ENCODE results near the gene DLAT. TPM values are rescaled to one million over a fixed set of nuclear protein-coding genes. Genes with fewer than 3 reads are reported as not detected.

The DLAT gene
- total RNA-seq (2022; extraction: Qiagen RNA extraction; ENCODE audit: low read depth): 22.0 to 37.2 TPM (median 29.2 TPM) in 5 replicates

DNA sequence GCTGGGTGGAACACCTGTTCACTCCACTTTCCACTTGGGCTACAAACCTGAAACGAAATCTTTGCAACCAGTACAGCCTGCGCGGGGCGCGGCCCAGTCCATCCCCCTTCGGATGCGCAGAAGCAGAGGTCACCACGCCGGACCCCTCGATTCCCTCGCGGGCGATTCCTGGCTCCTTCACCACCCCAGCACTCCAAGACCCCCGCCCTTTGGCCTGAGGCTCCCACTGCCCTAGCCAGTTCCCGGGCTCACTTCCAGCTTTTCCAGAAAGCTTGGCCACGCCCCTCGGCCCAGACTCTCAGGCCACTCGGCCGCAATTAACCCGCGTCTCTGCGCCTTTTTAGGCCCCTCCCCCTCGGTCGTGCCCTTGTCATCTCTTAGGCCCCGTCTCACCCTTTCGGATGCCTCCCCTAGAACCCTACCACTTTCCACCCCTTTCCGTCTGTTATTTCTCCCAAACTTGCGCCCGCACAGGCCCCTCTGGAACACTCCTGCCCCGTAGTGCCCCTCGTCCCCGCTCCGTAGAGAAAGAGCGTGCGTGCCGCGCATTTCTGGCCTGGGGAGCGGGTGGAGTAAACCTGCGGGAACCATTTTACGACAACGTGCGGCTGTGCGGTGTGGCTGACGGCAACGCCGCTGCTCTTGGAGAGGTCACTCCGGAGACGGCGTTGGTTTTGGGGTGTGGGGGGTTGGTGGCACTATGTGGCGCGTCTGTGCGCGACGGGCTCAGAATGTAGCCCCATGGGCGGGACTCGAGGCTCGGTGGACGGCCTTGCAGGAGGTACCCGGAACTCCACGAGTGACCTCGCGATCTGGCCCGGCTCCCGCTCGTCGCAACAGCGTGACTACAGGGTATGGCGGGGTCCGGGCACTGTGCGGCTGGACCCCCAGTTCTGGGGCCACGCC lies at the start of gene DLAT:
Gene DLAT, plus strand, starts transcription at position 636 of the 906 bp plus-strand sequence. Its CDS starts 65 bp downstream, at position 701.

GRCh38 chr11:112073941-112074811 lies 49.0 kb downstream of the DLAT start, which contains the start of the genes NKAPD1 and PIH1D2:
Gene NKAPD1, plus strand, starts transcription at chr11:112074299. Its CDS starts 1,276 bp downstream, at chr11:112075575.
Gene PIH1D2, minus strand, starts transcription at chr11:112074017. Its CDS starts 843 bp downstream, at chr11:112073174.

DNA sequence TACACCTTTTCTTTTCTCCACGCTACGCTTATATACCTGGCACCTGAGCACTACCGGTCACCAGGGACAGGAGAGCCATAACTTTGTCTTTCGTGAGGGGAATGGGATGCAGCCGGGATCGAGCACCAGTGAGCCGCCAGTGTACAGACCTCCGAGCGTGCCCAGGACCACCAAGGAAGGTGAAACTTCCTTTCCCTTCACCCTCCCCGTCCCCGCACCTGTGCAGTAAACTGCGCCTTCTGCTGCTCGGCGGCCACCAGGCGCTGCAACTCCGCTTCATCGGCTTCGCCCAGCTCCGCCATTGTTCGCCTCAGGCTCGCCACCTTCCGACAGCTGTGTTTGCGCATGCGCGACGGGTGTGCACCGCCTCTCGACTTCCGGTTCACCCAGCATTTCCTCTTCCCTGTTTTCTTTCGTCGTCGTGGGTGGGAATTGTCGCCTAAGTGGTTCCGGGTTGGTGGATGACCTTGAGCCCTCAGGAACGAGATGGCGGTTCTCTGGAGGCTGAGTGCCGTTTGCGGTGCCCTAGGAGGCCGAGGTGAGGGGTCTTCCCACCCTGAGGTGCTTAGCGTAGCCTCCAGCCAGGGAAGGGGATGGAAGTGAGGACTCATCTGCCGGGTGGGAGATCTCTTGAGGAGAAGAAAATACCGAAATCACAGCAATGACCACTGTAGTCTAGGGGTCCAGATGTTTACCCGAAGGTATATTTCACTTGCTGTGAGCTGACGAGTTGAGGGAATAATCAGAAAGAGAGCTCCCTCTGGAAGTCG lies 61.4 kb downstream of the DLAT start, which contains the start of the genes SDHD and TIMM8B:
Gene SDHD, plus strand, starts transcription at position 452 of the 770 bp plus-strand sequence. Its CDS starts 35 bp downstream, at position 487.
Gene TIMM8B, minus strand, starts transcription at position 335 of the 770 bp plus-strand sequence. Its CDS starts 33 bp downstream, at position 302.

Other genes with a start within 250 kb of the DLAT start
- gene ALG9, start 153.8 kb upstream of the DLAT start, total RNA-seq (2022; extraction: Qiagen RNA extraction; ENCODE audit: low read depth): 16.9 to 20.2 TPM (median 18.8 TPM) in 5 replicates
- gene FDXACB1, start 146.2 kb upstream of the DLAT start, total RNA-seq (2022; extraction: Qiagen RNA extraction; ENCODE audit: low read depth): 1.4 to 2.3 TPM (median 1.6 TPM) in 5 replicates
- gene CFAP68, start 145.9 kb upstream of the DLAT start, total RNA-seq (2022; extraction: Qiagen RNA extraction; ENCODE audit: low read depth): 30.8 to 38.7 TPM (median 32.5 TPM) in 5 replicates
- gene CRYAB, start 113.6 kb upstream of the DLAT start, total RNA-seq (2022; extraction: Qiagen RNA extraction; ENCODE audit: low read depth): 6.4 to 15.9 TPM (median 9.5 TPM) in 5 replicates
- gene HSPB2, start 112.7 kb upstream of the DLAT start, total RNA-seq (2022; extraction: Qiagen RNA extraction; ENCODE audit: low read depth): not detected in 5 replicates
- not detected in 5 replicates for gene C11orf52, start 106.5 kb upstream of the DLAT start, total RNA-seq (2022; extraction: Qiagen RNA extraction; ENCODE audit: low read depth)
- 4.5 to 10.0 TPM (median 7.8 TPM) in 5 replicates for gene DIXDC1, start 88.1 kb upstream of the DLAT start, total RNA-seq (2022; extraction: Qiagen RNA extraction; ENCODE audit: low read depth)
- gene PIH1D2, start 48.6 kb downstream of the DLAT start, total RNA-seq (2022; extraction: Qiagen RNA extraction; ENCODE audit: low read depth): 0.65 to 1.8 TPM (median 1.2 TPM) in 5 replicates
- gene NKAPD1, start 48.9 kb downstream of the DLAT start, total RNA-seq (2022; extraction: Qiagen RNA extraction; ENCODE audit: low read depth): 14.8 to 26.3 TPM (median 15.3 TPM) in 5 replicates
- gene TIMM8B, start 61.3 kb downstream of the DLAT start, total RNA-seq (2022; extraction: Qiagen RNA extraction; ENCODE audit: low read depth): 66.5 to 77.3 TPM (median 71.1 TPM) in 5 replicates
- gene SDHD, start 61.5 kb downstream of the DLAT start, total RNA-seq (2022; extraction: Qiagen RNA extraction; ENCODE audit: low read depth): 65.2 to 71.1 TPM (median 66.1 TPM) in 5 replicates
- 74.9 to 108 TPM (median 92.3 TPM) in 5 replicates for gene IL18, start 138.7 kb downstream of the DLAT start, total RNA-seq (2022; extraction: Qiagen RNA extraction; ENCODE audit: low read depth)
- gene TEX12, start 142.0 kb downstream of the DLAT start, total RNA-seq (2022; extraction: Qiagen RNA extraction; ENCODE audit: low read depth): not detected in 5 replicates
- 0.49 to 1.9 TPM (median 1.6 TPM) in 5 replicates for gene BCO2, start 150.1 kb downstream of the DLAT start, total RNA-seq (2022; extraction: Qiagen RNA extraction; ENCODE audit: low read depth)
- 23.8 to 38.7 TPM (median 28.5 TPM) in 5 replicates for gene PTS, start 201.0 kb downstream of the DLAT start, total RNA-seq (2022; extraction: Qiagen RNA extraction; ENCODE audit: low read depth)
- gene PLET1, start 235.5 kb downstream of the DLAT start, total RNA-seq (2022; extraction: Qiagen RNA extraction; ENCODE audit: low read depth): not detected in 5 replicates

Data from A549 treated with ZK216348 at 1 μM for 4 hours (cell line).